SH-SY5Y (cell line): ENCODE data around the gene CRELD2.

Experiments used
- GATA2 ChIP-seq: IDR thresholded peaks from 2 replicates; pipeline ENCODE4 v1.6.1; 2011; ENCODE audit warnings: mild to moderate bottlenecking, low read depth, low read length
- GATA3 ChIP-seq: IDR thresholded peaks from 2 replicates; pipeline ENCODE4 v1.6.1; 2011; ENCODE audit warnings: low read depth, mild to moderate bottlenecking, low read length, moderate library complexity

CRELD2 gene

DNA sequence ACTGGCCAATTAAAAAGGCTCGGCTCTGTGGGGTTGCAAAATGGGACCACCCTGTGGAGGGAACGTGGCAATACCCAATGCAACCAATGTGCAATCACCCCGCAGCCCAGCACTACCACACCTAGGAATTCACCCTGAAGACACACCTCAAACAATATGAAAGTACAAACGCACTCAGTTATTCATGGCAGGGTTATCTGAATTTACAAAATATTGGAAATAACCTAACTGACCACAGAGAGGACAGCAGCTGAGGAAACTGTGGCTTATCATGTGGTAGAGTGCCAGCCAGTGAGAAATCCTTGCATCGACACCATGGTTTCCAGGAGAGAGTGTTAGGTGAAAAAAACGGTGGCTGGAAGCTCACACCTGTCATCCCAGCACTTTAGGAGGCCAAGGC is 18.9 kb upstream of the CRELD2 start:
- no peak for TF ChIP-seq GATA3
- TF ChIP-seq GATA2 = no peak

DNA sequence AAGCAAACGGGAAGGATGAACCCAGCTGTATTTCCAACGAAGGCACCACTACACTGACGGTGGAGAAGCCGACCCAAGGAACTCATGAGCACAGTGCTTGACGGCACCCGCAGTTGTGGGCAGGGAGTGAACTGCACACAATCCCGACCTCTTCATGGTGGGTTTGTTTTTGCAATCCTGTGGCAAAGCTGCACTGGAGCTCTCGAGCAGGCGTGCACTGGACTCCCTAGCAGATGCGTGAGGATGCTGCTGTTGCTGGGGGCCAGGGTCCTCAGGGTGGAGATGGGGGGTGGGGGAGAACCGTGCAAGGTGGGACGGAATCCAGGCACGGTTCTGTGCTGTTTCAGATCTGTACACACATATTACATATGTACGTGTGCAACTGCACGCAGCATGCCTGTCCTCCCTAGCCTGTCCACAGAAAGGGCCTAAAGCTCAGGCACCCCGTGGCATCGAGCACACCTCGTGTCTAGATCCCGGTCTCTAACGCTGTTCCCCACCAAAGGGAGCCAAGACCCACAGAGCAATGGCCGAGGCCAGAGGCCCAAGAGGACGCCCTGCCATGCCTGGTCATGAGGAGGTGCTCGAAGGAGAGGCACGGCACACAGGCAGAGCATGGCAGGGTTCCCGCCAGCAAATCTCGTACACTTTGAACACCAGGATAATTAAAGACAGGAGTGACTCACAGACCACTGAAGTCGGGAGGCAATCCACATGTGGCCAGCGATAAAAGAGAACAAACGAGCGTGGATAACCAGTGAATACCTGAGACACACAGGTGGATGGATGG is 17.8 kb upstream of the CRELD2 start:
- TF ChIP-seq GATA2 (no peak), GATA3 (no peak)

DNA sequence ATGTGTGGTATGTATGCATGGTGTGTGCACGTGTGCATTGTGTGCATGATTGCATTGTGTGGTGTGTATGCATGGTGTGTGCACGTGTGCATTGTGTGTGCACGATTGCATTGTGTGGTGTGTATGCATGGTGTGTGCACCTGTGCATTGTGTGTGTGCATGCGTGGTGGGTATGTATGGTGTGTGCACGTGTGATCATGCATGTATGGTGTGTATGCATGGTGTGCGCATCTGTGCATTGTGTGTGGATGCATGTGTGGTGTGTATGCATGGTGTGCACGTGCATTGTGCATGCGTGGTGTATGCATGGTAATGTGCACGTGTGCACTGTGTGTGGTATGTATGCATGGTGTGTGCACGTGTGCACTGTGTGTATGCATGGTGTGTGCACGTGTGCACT is 17.0 kb upstream of the CRELD2 start:
- no peak for TF ChIP-seq GATA2

DNA sequence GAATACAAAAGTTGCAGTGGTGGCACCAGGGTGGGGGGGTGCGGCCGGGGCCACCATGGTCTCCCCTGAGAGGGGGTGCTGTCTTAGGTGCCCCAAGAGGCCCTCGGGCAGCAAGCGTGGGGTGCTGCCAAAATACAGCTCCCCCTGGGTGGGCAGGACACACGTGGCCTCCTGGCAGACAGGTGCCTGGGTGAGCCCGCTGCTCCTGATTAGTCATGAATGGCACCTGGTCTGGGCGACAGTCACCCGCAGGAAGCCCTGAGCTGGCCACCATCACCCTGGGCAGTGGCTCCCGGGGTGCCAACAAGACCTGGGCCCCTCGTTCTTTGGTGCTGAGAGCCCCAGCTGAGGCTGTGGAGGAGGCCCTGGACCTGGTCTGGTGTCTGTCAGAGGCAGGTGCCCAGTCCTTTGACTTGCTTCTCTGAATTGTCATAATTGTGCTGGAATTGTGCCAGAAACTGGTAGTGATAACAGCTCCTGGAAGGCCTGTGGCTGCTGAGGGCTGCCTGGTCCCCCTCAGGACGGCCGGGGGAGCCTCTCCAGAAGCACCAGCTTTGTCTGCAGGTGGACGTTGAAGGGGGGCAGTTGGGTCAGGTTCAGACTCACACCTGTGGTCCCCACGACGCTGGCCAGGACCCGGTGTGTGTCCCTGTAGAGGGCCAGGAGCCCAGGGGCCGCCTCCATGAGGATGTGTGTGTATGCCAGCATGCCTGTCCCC is 15.0 kb upstream of the CRELD2 start:
- TF ChIP-seq GATA3 (no peak), GATA2 (peak; percentile 67)

DNA sequence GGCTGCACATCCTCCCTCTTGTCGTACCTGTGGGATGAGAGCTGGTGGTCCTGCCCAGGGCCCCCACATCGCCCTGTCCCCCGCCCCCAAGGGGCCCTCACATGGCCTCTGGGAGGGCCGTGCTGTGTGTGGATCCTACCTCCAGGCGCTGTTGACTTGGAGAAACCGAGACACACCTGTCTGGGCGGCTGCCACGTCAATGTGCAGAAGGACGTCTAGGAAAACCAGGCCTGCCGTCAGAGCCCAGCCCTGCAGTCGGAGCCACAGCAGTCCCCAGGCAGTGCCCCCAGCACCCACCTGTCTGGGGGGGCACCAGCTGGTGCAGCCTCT is 14.4 kb upstream of the CRELD2 start:
- TF ChIP-seq GATA3 = no peak
- no peak for TF ChIP-seq GATA2

DNA sequence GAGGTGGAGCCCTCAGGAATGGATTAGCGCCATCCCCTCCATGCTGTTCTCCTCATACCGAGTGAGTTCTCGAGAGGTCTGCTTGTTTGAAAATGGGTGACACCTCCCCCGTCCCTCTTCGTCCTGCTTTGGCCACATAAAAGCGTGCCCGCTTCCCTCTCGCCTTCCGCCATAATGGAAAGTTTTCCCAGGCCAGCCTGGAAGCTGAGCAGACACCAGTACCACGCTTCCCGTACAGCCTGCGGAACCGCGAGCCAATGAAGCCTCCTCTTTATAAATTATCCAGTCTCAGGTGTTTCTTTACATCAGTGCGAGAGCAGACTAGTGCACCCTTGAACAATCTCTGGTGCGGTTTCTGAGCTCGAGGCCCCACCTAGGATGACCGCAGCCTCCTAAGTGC is 13.0 kb upstream of the CRELD2 start:
- no peak for TF ChIP-seq GATA2
- TF ChIP-seq GATA3 = no peak

DNA sequence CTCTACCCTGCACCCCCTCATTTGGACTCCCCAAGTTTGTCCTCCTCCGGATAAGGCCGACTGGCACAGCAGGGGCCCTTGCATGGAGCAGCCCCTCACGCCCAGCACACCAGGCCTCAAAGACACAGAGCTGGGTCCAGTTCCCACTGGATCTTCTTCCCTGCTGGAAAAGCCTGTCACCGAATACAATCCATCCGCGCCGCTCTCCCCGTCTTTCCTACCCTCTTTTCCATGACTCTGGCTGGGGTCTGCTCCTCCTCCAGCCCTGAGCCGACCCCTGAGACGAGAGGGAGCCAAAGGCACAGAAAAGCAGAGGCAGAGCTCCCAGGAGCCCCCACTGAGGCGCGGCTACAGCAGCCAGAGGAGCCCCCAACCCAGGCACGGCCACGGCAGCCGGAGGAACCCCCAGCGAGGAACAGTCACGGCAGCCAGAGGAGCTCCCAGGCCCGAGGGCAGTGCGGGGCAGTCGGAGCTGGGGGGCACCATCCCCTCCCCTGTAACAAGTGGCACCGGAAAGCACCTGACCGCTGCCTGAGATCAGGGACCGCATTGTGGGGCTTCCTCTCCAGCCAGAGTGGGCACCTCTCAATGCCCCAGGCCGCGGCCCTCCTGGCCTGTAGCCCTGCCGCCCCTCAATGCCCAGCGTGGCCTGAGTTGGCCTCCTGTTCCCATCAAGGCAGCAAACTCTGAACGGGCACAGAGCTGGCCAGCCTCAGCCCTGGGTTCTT is 12.2 kb upstream of the CRELD2 start:
- TF ChIP-seq GATA3 (no peak), GATA2 (no peak)

DNA sequence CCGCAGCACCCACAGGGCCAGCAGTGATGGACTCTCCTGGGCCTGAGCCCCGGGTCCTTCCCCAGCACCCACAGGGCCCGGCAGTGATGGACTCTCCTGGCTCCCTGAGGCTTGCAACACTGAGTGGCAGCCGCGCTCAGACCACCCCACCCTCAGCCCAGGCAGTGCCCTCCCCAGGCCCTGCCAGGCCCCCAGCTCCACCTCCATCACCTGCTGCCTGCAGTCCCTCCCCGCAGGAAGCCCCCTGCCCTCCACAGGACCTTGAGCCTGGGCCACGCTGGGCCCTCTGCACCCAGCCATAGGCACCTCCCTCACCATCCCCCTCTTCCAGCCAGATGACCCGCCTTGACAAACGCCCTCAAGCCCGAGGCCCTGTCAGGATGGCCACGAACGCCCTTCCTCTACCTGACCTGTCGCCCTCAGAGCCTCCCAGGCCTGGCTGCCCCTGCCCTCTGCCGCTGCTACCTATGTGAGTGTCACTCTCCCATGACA is 11.6 kb upstream of the CRELD2 start:
- TF ChIP-seq GATA2 (no peak), GATA3 (no peak)

DNA sequence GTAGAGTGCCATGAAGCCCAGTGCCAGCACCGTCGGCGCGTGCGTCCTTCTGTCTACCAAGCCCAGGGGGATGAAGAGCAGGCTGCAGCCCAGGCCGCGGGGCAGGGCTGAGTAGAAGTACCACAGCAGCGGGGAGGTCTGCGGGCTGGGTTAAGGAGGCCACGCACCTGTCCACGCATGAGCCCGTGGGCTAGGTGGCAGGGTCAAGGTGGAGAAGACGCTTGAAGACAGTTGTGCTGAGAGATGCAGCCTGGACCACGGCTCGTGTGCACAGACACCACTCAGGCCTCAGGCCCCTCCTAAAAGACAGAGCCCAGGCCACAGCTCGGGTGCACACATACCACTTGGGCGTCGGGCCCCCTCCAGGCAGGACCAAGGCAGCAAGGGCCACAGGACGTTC is 10.6 kb upstream of the CRELD2 start:
- no peak for TF ChIP-seq GATA3
- TF ChIP-seq GATA2 = no peak

DNA sequence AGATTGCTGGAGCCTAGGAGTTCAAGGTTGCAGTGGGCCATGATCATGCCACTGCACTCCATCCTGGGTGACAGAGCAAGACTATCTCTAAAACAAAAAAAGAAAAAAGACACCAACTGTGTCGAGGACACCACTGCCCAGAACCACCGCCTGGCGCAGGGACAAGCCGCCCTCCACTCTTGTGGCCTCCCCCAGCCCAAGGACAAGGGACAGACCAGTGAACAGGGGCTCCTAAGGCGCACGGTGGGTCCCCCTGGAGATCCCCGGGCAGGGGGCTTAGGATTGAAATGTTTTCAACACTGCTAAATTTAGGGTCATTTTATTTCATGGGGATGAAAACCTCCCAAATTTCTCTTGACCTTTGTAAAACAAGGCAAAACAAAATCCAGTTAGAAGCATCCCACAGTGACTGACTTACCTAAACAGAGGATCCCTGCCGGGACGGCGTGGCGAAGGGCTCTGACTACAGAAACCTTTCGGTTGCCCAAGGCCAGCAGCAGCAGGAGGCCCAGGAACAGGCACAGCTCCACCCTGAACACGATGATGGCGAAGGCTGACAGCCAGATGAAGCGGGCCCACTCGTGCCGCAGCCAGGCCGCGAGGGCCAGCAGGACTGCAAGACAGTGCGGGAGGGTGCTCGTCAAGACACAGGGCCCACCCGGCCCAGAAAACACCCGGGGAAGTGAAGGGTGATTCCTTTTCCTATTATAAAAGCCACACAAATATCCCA is 8.8 kb upstream of the CRELD2 start:
- TF ChIP-seq GATA3 (no peak), GATA2 (no peak)

DNA sequence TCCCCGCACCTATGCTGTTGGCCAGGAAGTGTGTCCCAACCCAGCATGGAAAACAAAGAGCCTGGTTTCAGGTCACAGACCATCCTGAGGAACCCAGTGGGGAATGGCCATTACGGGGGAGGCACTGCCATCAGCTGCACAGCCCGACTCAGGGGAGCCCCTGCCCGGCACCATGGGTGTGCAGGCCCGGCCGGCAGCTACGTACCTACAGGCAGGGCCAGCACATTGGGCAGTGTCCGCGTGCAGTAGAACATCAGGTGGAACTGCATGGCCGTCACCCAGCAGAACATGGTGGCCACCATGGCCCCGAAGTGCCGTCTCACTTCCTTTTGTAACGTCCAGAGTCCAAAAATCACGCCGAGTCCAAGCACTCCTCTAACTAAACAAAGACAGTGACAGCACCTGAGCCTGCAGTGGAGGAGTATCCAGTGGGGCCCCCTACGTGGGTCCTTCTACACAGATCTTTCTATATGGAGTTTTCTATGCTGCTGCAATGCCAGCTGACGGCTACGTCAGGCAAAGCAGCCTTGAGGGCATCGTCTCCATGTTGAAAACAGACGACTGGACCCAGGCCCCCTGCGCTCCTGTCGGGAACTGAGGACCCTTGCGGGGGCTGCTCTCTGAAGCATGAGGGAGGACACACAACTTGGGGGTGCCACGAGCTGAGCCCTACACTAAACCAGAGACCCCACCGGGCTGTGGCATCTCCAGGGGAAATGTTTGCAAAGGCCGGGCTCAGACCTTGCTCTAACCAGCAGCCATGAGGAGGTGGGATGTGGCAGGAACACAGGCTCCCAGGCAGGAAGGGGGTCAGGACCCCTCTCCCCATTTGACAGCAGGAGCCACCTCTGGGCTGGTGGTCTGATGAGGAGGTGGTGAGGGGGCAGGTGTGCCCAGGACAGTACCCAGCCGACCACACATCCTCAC is 7.9 kb upstream of the CRELD2 start:
- TF ChIP-seq GATA3 (no peak), GATA2 (no peak)

DNA sequence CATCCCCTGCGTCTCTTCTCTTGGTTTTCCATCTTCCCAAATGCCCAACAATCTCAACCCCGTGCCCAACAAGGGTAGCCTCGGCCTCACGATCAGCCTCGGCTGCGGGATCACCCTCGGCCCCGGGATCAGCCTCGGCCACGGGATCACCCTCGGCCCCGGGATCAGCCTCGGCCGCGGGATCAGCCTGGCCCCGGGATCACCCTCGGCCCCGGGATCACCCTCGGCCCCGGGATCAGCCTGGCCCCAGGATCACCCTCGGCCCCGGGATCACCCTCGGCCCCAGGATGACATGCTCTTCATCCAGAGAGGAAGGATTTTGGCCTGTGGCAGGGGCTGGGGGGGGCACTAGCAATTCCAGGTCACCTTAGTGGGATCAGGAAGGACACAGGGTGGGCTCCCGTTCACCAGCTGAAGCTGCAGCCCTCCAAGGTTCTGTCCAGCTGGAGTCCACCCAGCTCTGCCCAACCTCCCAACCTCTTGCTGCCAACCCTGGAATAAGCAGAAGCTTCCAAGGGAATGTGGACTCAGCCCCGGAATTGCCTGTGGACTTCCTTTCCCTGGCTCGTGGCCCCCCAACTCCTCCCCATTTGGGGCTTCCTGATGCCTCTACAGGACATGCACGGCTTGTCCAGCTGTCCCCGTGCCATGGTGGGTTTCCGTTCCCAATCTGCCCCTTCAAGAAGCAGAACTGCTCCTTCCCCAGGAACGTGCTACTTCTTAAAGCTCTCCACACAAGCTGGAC is 6.4 kb upstream of the CRELD2 start:
- TF ChIP-seq GATA2 (no peak), GATA3 (no peak)
